ENCODE measurements around the gene ATP2A3. TPM values are rescaled to one million over a fixed set of nuclear protein-coding genes. Genes with fewer than 3 reads are reported as not detected.

ATP2A3 gene
- total and polyA plus RNA-seq, 8 donors: 17.8 to 67.7 (median 42.3) TPM

- no peak for TF ChIP-seq CTCF (IDR thresholded peaks at IDR 0.05)
- no peaks in the 10 kb centered on the region for H3K4me1 ChIP-seq
- no peak for ATAC-seq
- H3K36me3 ChIP-seq: no peaks in the 10 kb centered on the region
- H3K27ac ChIP-seq: no peak overlapping the region
- WGBS, 2 donors: 85 to 88% methylated on average over 40 of the region's 40 CpGs
- no peak for FAIRE-seq
- H3K27me3 ChIP-seq: no peaks in the 10 kb centered on the region
- no peaks in the 10 kb centered on the region for H3K9me3 ChIP-seq
- intact Hi-C loops (cut with DNase I): no loop called here
- H3K4me3 ChIP-seq: no peak overlapping the region
- DNase-seq: no peak
Observed at GRCh38 chr17:3924512-3925350, 39.5 kb downstream of the ATP2A3 start.

- no peak overlapping the region for H3K27ac ChIP-seq
- no peaks in the 10 kb centered on the region for H3K9me3 ChIP-seq
- DNase-seq (no peak), FAIRE-seq (no peak), ATAC-seq (no peak)
- intact Hi-C loops (cut with DNase I): no loop called here
- TF ChIP-seq CTCF (IDR thresholded peaks at IDR 0.05): no peak
- no peaks in the 10 kb centered on the region for H3K36me3 ChIP-seq
- H3K4me1 ChIP-seq: no peaks in the 10 kb centered on the region
- 84 to 86% methylated on average over 18 of the region's 18 CpGs for WGBS, 2 donors
- no peaks in the 10 kb centered on the region for H3K27me3 ChIP-seq
- no peak overlapping the region for H3K4me3 ChIP-seq
Observed at GRCh38 chr17:3923466-3924190, 40.6 kb downstream of the ATP2A3 start.

GRCh38 chr17:3922765-3923164 is 41.5 kb downstream of the ATP2A3 start:
- no peak overlapping the region for H3K4me3 ChIP-seq
- DNase-seq (no peak), ATAC-seq (no peak), FAIRE-seq (no peak)
- H3K4me1 ChIP-seq: no peaks in the 10 kb centered on the region
- H3K36me3 ChIP-seq: no peaks in the 10 kb centered on the region
- no peak overlapping the region for H3K27ac ChIP-seq
- no peaks in the 10 kb centered on the region for H3K9me3 ChIP-seq
- no peaks in the 10 kb centered on the region for H3K27me3 ChIP-seq
- intact Hi-C loops (cut with DNase I): no loop called here
- 85 to 87% methylated on average over 7 of the region's 7 CpGs for WGBS, 2 donors
- no peak for TF ChIP-seq CTCF (IDR thresholded peaks at IDR 0.05)

GRCh38 chr17:3921502-3922319 is 42.5 kb downstream of the ATP2A3 start:
- Histone ChIP-seq H3K4me3 (no peak overlapping the region), H3K4me1 (peaks cover 0 to 3% (median 0%) of the 10 kb centered on the region in 3 donors), H3K27ac (no peak overlapping the region), H3K9me3 (no peaks in the 10 kb centered on the region), H3K27me3 (no peaks in the 10 kb centered on the region), H3K36me3 (no peaks in the 10 kb centered on the region)
- intact Hi-C loops (cut with DNase I): no loop called here
- ATAC-seq (peak; percentile 44 to 69 (median 58)), DNase-seq (peak in 2 of 6 donors; percentile 53 to 82), FAIRE-seq (no peak)
- no peak for TF ChIP-seq CTCF (IDR thresholded peaks at IDR 0.05)
- WGBS, 2 donors: 64 to 68% methylated on average over 22 to 27 of the region's 27 CpGs
